Glomerular visceral epithelial cell (primary cell): ENCODE results near the gene IFIT1B.
A peak's percentile ranks its signal among the peaks of the same experiment; 100 is the strongest.
"Not testable (repeated sequence)": the region's sequence is repeated elsewhere in the genome, so short reads cannot be mapped to it uniquely, and the experiment has no call there.

ENCODE experiments used
- DNase-seq: peaks from one replicate; pipeline ENCODE4 v3.0.0-alpha.2; 2016; ENCODE audit errors: extremely low spot score

IFIT1B gene

DNA sequence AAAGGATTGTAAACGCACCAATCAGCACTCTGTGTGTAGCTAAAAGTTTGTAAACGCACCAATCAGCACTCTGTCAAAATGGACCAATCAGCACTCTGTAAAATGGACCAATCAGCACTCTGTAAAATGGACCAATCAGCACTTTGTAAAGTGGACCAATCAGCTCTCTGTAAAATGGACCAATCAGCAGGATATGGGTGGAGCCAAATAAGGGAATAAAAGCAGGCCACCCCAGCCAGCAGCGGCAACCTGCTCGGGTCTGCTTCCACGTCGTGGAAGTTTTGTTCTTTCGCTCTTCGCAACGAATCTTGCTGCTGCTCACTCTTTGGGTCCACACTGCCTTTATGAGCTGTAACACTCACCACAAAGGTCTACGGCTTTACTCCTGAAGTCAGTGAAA lies 34.4 kb downstream of the IFIT1B start:
- not testable (repeated sequence) for DNase-seq

DNA sequence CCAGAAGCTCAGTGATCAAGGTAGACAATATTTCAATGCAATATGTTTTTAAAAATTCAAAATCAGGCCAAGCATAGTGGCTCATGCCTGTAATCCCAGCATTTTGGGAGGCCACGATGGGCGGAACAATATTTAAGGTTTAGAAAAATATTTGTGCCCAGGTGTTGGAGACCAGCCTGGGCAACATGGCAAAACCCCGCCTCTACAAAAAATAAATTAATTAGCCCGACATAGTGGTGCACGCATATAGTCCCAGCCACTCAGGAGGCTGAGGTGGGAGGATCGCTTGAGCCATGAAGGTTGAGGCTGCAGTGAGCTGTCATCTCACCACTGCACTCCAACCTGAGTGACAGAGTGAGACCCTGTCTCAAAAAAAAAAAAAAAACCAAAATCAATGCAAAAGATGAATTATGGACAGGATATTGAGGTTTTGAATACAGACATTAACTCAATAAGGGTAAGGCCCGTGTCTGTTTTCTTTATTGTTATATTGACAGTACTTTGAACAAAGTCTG lies 35.6 kb downstream of the IFIT1B start:
- DNase-seq = no peak

DNA sequence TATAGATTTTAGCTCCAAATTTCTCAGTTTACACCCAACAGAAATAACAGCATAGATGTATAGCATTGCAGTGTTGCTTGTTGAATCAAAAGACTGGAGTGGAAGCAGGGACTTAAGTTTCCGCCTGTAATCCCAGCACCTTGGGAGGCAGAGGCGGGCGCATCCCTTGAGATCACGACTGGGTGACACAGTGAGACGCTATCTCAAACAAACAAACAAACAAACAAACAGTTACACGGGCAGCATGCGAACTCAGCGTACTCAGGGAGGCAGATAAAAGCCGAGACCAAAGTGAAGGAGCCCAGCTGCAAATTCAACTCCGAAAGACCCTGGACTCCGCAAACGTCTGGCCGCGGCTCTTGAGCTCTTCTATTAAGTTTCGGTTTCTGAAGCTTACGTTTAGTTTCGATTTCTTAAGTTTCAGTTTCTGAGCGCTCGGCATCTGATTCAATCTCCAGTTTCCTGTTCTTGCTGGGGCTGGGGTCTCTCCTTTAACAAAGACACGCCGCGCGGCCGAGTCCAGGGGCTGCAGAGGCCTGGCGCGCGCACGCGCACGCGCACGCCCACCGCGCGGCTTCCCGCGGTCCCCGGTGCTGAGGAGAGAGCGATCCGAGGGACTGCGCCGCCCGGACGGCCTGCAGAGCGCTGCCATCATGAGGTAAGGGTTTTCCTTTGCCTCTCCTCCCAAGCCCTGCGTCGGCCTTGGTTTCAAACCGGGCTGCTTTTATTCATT lies 36.5 kb downstream of the IFIT1B start, which contains the start of gene IFIT5:
Gene IFIT5 (plus strand): TSS at position 423 of the 733 bp plus-strand sequence. CDS start 231 bp downstream, at position 654.
- peak; percentile 70 for DNase-seq

DNA sequence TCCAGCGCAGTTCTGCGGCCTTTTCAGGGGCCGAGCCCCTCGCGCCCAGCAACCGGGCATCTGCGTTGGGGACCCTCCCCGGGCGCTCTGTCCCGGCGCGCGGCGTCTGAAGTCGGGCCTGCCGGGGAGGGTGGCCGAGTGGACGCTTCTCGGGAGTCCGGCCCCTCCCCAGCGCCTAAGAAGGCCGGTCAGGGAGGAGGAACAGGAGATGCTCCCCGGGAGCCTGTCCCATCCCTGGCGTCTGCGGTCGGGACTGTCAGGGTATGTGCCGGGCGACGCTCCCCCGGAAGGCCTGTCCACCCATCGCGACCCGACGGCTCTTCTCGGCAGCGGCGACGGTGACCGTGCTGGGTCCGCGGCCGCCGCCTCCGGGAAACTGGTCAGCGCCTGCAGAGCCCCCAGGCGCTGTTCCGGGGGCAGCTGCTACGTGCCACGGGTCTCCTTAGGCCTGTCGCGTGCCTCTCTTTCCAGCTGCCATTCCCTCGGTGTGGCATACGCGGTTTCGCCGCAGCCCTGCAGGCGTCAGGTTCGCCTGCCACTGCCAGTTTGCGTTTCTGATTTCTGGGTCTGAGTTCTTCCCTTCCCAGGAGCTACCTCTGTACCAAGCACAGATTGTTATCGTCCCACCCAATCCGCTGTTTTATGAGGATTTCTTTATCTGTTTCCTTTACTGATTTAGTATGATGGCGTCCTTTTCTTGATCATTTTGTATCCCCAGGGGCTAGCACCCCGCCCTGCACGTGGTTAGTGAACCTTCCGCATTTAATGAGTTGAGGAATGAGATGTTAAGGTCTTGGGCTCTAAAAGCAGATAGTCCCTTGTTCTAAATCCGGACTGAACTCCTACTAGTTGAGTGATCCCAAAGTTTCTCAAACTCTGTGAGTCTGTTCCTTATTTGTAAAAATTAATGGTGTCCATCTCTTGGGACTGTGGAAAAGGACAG lies 37.3 kb downstream of the IFIT1B start:
- DNase-seq = peak; percentile 41

DNA sequence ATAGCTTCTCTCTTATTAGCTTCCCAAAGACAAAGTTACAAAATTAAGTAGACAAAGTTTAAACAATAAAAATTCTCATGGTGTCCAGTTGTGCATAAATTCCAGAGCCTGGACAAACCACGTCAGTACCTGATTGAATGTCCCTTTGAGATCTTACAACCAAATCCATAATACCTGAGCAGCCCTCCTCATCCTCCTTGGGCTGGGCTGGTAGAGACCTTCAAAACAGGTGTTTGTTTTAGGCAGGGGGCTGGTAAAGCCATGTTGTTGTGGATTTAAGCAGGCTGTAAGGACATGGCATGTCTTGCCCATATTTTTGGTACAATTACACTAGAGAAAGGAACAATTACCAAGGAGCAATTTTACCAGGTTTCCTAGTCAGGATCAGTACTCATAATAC lies 38.6 kb downstream of the IFIT1B start:
- DNase-seq = no peak

DNA sequence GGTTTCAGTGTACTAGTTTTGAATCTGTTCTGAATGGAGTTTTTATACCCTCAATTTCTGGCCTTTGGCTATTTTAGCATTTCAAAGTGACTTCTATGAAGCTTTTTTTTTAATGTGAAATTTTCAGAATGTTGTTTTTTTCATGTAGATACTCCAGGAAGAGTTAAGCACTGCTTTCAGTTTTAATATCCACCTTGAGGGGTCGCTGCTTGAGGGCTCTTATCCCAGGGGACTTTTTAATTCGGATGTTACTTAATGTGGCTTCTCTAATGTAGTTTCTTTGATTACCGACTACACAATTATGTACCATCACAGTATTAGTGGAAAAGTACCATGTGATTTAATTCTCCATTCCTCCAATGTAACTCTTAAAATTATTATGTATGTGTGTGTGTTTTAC lies 41.7 kb downstream of the IFIT1B start:
- DNase-seq = peak; percentile 17

DNA sequence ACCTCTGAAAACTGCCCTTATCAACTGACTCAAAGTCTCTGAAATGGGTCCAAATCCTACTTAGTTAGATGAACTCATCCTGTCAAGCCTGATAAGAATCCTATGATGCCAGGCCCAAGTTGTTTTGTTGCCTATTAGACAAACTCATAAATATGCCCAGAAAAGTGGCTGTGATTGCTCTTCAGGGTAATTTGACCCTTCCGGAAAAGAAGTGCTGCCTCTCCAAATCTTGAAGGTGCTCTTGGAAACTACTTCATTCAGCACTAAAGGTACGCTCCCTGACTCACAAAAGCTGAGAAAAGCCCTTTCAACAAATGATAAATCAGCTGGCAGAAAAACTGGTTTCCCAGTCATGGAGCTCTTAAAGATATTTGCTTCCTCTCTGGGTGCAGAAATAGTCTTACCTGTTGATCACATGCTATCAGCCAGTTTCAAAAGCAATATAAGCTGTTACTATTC lies 43.2 kb downstream of the IFIT1B start:
- DNase-seq = no peak

DNA sequence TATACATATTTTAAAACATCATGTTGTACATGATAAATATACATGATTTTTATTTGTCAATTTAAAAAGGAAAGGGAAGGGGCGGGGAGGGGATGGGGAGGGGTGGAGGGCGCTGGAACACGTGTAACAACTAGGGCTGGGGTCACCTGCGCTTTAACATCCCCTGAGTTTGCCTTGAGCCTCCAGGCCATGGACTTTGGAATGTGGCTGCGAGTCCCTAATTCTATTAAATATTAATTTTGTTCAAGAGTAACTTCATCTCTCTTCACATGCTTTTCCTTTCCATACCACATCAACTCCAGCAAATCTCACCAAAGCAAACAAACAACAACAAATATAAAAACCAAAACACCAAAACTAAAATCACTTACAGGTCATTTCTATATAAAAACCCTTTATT lies 47.1 kb downstream of the IFIT1B start:
- no peak for DNase-seq

DNA sequence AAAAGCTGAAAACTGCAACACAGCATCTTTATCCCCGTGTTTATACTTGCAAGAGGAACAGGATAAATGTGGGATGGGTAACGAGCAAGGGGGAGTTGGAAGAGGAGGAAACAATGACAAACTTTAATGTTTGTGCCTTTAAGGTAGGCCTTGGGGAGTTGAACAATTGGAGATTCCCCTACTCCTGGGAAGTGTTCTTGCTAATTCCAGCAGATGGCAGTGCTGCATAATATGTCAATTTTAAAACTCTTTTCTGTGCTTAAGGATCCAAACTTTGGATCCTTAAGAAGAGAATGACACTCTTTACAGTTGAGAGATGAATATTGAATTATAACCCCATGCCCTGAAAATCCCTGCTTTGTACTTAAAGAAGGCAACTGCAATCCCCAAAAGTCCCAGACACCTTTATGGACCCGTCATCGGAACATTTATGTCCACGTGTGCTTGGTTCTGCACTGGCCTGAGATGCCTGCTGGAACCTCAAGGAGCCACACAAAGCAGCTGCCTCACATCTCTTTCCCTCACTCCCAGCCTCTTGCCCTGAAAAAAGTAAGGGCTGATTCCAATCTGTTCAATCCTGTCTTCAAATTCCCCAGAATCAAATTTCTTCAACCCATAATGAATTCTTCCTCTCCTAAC lies 48.5 kb downstream of the IFIT1B start:
- peak; percentile 67 for DNase-seq

DNA sequence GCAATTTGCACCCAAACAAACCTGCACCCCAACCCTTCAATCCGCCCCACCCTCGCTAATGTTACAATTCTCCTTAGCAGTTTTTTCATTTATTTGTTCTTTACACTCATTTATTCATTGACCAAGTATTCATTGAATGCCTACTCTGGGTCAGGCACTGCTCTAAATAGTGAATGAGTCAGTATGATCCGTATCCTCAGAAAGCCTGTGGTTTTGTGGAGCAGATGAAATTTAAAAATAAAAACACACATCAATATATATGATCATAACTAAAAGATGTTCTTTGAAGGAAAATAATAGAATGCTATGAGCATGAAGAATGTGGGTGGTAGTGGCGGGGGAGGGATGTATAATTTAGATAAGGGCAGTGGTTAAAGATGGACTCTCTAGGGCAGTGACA lies 49.8 kb downstream of the IFIT1B start:
- DNase-seq = peak; percentile 54

DNA sequence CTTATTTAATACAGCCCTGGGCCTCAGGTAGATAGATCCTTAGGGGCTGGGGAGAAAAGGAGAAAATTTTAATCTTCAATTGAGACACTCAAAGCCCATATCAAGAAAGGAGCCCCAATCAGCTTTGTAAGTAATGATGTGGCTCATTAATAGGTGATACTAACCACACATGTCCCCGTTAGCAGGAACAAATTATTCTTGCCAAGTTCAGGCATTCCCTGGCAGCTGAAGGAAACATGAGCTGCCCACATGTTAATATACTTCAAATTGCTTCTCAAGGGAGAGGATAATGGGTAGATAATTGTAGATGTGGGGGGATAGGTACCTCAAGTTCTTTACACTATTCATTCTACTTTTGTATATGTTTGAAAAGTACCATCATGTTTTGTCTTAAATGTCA lies 51.0 kb downstream of the IFIT1B start:
- DNase-seq = no peak

DNA sequence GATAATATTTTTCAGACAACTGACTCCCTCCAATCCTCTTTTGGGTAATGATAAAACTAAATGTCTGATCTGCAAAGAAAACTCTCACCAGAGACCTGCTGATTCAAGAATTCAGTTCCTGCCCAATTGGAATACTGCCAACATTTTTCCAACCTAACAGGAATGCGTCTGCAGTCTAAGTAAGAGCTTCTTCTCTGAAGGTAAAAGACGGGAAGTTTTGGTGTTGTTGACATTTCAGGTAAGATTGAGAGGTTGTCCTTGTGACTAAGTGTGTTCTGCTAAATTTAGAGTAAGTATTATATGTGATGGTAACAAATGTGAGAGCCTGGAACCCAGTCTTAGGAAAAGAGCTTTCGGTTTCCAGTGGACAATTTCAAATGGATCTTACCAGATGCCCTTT lies 54.1 kb downstream of the IFIT1B start:
- DNase-seq = peak; percentile 76
